Upper lobe of left lung (tissue), 6 donors: ENCODE measurements around the gene SLC5A1. TPM values are rescaled to one million over a fixed set of nuclear protein-coding genes. Genes with fewer than 3 reads are reported as not detected.

Experiments used
- ATAC-seq, 2 donors: fragments of 200-7000 bp; cut with Tn5 transposase; one replicate each; pipeline ENCODE4 v1.9.1; 2022; ENCODE audit warnings: mild to moderate bottlenecking in 2 of 2, moderate library complexity in 2 of 2; ENCODE audit not compliant: low FRiP score in 2 of 2
- DNase-seq, 2 donors: peaks; one replicate each; pipeline ENCODE4 v3.0.0-alpha.2; 2019 to 2020
- H3K27ac ChIP-seq, 4 donors: fragments of 200-600 bp; sonication (generic); one replicate each; pipeline ENCODE4 v1.5.1; 2016 to 2019
- H3K27me3 ChIP-seq, 4 donors: fragments of 200-600 bp; sonication (generic); one replicate each; pipeline ENCODE4 v1.5.1; 2017 to 2019
- H3K36me3 ChIP-seq, 4 donors: fragments of 200-600 bp; sonication (generic); one replicate each; pipeline ENCODE4 v1.5.1; 2016 to 2019
- H3K4me1 ChIP-seq, 4 donors: fragments of 200-600 bp; sonication (generic); one replicate each; pipeline ENCODE4 v1.5.1; 2018 to 2019
- H3K4me3 ChIP-seq, 4 donors: fragments of 200-600 bp; sonication (generic); one replicate each; pipeline ENCODE4 v1.5.1; 2017 to 2019; ENCODE audit warnings: mild to moderate bottlenecking in 2 of 4, moderate library complexity in 1 of 4
- H3K9me3 ChIP-seq, 4 donors: fragments of 200-600 bp; sonication (generic); one replicate each; pipeline ENCODE4 v1.5.1; 2018 to 2019
- EP300 ChIP-seq, 4 donors: sonication (generic); formaldehyde crosslinking; IDR thresholded peaks; one replicate each; pipeline ENCODE4 v1.5.1; 2017; ENCODE audit warnings: antibody characterized with exemption in 4 of 4, control low read depth in 2 of 4
- POLR2A ChIP-seq, 4 donors: fragments of 450-650 bp; IDR thresholded peaks; one replicate each; pipeline ENCODE4 v1.5.1; 2016 to 2017; ENCODE audit warnings: antibody characterized with exemption in 4 of 4, mild to moderate bottlenecking in 2 of 4
- POLR2AphosphoS5 ChIP-seq, 2 donors: sonication (generic); formaldehyde crosslinking; IDR thresholded peaks; one replicate each; pipeline ENCODE4 v1.5.1; 2017; ENCODE audit warnings: antibody characterized with exemption in 2 of 2
- WGBS, 2 donors: methylation state at CpG; one replicate each; pipeline ENCODE4 v1.1.5; 2017 to 2018; 5-methylcytosine and 5-hydroxymethylcytosine counted together
- total RNA-seq, 6 donors: library from RNA; depleted of rRNA in 4 of 6; stranded (reverse); fragments of >200 nt in 4 of 6; gene quantifications; one replicate each; pipeline versions ENCODE4 v1.1.0 to v1.2.1, GENCODE V29; 2016 to 2021
- TF ChIP-seq, protein P1 (sequence below), 6 experiments: fragments of 450-650 bp in 4 of 6; fragments of 200-600 bp in 2 of 6; sonication (generic) in 2 of 6; IDR thresholded peaks; one replicate each; pipeline ENCODE4 v1.5.1; 2016 to 2019; ENCODE audit warnings: antibody characterized with exemption in 6 of 6
- donor health status: DM: no; HTN: no; CAD: no; lungs with moderate emphysema.
- donor health status: DM: no; HTN: yes; CAD: no; lungs with severe emphysema.

Gene SLC5A1
- total RNA-seq, 6 donors from 2014 or later, result 1.1 to 10.0 (median 2.0) TPM; not detected in 1

DNA sequence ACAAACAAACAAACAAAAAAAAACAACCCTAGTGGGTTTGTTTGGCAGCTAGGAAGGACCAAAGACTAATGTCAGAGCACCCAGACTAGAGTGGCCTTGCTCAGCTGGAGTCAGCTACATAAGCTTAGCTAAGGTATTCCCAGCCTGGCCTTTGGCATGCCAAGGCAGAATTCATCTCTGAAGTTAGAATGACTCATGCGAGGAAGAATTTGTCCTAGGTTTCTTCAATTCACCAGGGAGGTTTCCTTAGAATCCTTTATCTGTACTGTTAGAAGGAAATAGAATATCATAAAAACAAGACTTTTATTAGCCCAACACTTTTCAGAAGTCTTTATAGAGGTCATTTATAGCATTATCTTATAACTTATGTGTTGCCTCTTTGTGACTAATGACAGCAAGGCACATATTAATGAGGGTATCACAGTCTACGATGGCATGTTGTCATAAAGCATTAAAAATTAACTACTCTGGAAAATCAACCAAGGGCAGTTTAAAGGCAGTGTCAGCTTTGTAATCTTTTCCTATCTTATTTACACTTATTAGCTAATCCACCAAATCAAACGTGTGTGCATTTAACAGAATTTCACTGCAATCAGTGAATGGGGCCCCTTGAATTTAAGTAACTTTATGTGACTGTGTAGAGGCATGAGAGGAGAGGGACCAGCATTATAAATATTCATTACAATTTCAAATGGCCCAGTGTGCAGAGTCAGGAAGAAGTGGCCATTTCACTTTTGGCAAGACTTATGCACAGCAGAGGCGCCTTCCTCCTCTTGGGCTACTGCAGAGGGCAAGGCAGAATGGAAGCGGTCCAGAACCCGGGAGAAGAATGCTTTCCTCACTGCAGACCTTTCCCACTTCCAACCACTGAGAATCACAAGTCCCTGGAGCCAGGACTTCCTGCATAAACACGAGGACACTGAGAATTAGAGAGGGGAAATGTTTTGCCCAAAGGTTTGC, 36.3 kb downstream of the SLC5A1 start:
- peak in 1 of 2 donors; percentile 38 for ATAC-seq
- H3K4me1 ChIP-seq, result no peaks in the 10 kb centered on the region
- WGBS, 2 donors, result 48 to 49% methylated on average over 7 of the region's 7 CpGs
- no peaks in the 10 kb centered on the region for H3K9me3 ChIP-seq
- DNase-seq, result no peak
- no peak overlapping the region for H3K4me3 ChIP-seq
- no peaks in the 10 kb centered on the region for H3K36me3 ChIP-seq
- no peak overlapping the region for H3K27ac ChIP-seq
- TF ChIP-seq, protein P1, sequence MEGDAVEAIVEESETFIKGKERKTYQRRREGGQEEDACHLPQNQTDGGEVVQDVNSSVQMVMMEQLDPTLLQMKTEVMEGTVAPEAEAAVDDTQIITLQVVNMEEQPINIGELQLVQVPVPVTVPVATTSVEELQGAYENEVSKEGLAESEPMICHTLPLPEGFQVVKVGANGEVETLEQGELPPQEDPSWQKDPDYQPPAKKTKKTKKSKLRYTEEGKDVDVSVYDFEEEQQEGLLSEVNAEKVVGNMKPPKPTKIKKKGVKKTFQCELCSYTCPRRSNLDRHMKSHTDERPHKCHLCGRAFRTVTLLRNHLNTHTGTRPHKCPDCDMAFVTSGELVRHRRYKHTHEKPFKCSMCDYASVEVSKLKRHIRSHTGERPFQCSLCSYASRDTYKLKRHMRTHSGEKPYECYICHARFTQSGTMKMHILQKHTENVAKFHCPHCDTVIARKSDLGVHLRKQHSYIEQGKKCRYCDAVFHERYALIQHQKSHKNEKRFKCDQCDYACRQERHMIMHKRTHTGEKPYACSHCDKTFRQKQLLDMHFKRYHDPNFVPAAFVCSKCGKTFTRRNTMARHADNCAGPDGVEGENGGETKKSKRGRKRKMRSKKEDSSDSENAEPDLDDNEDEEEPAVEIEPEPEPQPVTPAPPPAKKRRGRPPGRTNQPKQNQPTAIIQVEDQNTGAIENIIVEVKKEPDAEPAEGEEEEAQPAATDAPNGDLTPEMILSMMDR (IDR thresholded peaks at IDR 0.05), result no peak
- TF ChIP-seq POLR2A (IDR thresholded peaks at IDR 0.05), result no peak
- TF ChIP-seq EP300 (IDR thresholded peaks at IDR 0.05), result no peak
- no peak for TF ChIP-seq POLR2AphosphoS5 (IDR thresholded peaks at IDR 0.05)
- H3K27me3 ChIP-seq, result no peaks in the 10 kb centered on the region

DNA sequence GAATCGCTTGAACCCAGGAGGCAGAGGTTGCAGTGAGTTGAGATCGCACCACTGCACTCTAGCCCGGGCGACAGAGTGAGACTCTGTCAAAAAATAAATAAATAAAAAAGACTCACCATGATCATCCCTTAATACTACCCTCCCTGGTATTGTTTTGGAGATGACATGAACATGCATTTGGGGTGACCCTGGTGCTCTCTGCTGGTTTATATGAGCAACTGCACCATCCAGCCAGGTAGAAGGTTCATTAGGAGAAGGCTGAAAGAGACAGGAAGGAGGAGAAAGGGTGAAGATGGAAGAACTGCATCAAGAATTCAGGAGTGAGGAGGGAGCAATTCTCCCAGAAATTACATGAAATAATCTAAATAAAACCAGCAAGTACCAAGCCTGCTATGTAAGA, 37.8 kb downstream of the SLC5A1 start:
- no peaks in the 10 kb centered on the region for H3K36me3 ChIP-seq
- DNase-seq, result no peak
- H3K9me3 ChIP-seq, result no peaks in the 10 kb centered on the region
- 85 to 86% methylated on average over 4 of the region's 4 CpGs for WGBS, 2 donors
- no peak overlapping the region for H3K4me3 ChIP-seq
- TF ChIP-seq EP300 (IDR thresholded peaks at IDR 0.05) (no peak), POLR2AphosphoS5 (IDR thresholded peaks at IDR 0.05) (no peak), POLR2A (IDR thresholded peaks at IDR 0.05) (no peak)
- TF ChIP-seq, protein P1 (IDR thresholded peaks at IDR 0.05), result peak; percentile 26 to 65 (median 52)
- no peak overlapping the region for H3K27ac ChIP-seq
- peak in 1 of 2 donors; percentile 55 for ATAC-seq
- no peaks in the 10 kb centered on the region for H3K4me1 ChIP-seq
- no peaks in the 10 kb centered on the region for H3K27me3 ChIP-seq

DNA sequence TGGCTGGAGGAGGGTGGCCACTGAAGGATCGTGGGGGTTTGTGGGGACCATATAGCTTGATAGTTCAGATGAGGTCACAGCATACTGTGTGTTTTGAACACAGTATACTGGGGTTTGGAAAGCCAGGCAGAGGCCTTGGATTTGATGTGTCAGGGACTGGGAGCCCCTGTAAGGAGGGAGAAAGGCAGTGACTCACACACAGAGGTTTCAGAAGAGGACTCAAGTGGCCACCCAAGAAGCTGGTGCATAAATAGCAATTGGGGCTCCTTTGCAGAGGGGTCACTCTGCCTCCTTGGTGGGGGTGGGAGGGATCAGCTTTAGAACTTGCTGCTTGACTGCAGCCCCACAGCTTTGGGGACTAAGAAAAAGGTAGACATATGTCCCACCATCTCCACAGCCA, 39.3 kb downstream of the SLC5A1 start:
- 75 to 78% methylated on average over 1 of the region's 1 CpG for WGBS, 2 donors

DNA sequence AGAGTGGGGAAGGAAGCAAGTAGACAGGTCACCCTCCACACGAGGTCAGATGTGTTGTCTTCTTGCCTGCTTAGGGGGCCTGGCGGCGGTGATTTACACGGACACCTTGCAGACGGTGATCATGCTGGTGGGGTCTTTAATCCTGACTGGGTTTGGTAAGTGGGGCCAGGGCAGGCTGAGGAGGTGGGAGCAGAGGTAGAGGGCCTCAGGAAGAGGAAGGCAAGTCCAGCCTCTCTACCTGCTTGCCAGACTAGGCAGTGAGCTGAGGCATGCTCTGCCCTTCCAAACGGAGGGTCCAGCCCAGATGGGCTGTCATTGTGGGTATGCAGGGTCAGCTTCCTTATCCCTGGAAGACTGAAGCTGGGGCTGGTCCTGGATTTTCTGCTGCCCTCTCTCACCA, 39.9 kb downstream of the SLC5A1 start:
- WGBS, 2 donors, result 63 to 69% methylated on average over 6 of the region's 6 CpGs
- DNase-seq (no peak), ATAC-seq (no peak)
- Histone ChIP-seq H3K27me3 (no peaks in the 10 kb centered on the region), H3K4me3 (no peak overlapping the region), H3K4me1 (no peaks in the 10 kb centered on the region), H3K27ac (no peak overlapping the region), H3K36me3 (no peaks in the 10 kb centered on the region), H3K9me3 (no peaks in the 10 kb centered on the region)
- TF ChIP-seq, protein P1 (IDR thresholded peaks at IDR 0.05), result no peak
- TF ChIP-seq EP300 (IDR thresholded peaks at IDR 0.05), result no peak
- TF ChIP-seq POLR2AphosphoS5 (IDR thresholded peaks at IDR 0.05), result no peak
- TF ChIP-seq POLR2A (IDR thresholded peaks at IDR 0.05), result no peak

More for the DNA sequence above, 39.3 kb downstream of the SLC5A1 start:
- TF ChIP-seq, protein P1 (IDR thresholded peaks at IDR 0.05), result no peak
- TF ChIP-seq EP300 (IDR thresholded peaks at IDR 0.05) (no peak), POLR2AphosphoS5 (IDR thresholded peaks at IDR 0.05) (no peak), POLR2A (IDR thresholded peaks at IDR 0.05) (no peak)
- H3K27ac ChIP-seq, result no peak overlapping the region
- no peaks in the 10 kb centered on the region for H3K27me3 ChIP-seq
- no peak for DNase-seq
- H3K4me3 ChIP-seq, result no peak overlapping the region
- H3K4me1 ChIP-seq, result no peaks in the 10 kb centered on the region
- ATAC-seq, result no peak
- H3K9me3 ChIP-seq, result no peaks in the 10 kb centered on the region
- H3K36me3 ChIP-seq, result no peaks in the 10 kb centered on the region
